Measurements from ENCODE around the gene VAMP8. TPM values are rescaled to one million over a fixed set of nuclear protein-coding genes. Genes with fewer than 3 reads are reported as not detected.
A peak's percentile ranks its signal among the peaks of the same experiment; 100 is the strongest.

Gene VAMP8
- total and polyA plus RNA-seq, 2 of the 8 experiments (the other 6 are each of a cell fraction or from before 2014, with no cell fraction given) = 34.4 to 69.7 TPM

GRCh38 chr2:85541753-85542457, 35.5 kb upstream of the VAMP8 start:
- Histone ChIP-seq H2BK5ac (ENCODE audit: low read depth, low read length) (no peak overlapping the region), H2BK12ac (ENCODE audit: low read depth, low read length) (no peak overlapping the region), H3K27ac (ENCODE audit: low read depth, low read length) (no peak overlapping the region), H3K23me2 (ENCODE audit: low read depth, low read length) (no peaks in the 10 kb centered on the region; the same call in 1 of the 2 replicates), H4K5ac (ENCODE audit: insufficient read length, low read depth, low read length) (no peak overlapping the region), H2BK15ac (ENCODE audit: low read length) (no peak overlapping the region), H3K79me2 (ENCODE audit: control insufficient read depth in 1 of 2, insufficient read depth in 2 of 2, low read length in 2 of 2) (peaks cover 26 to 43% of the 10 kb centered on the region in 2 experiments), H3K56ac (replicated peaks; ENCODE audit: insufficient read length, low read depth, low read length) (no peak overlapping the region), H3K4me1 (replicated peaks in 1 of 4; ENCODE audit: control insufficient read depth in 3 of 4, insufficient read depth in 4 of 4, low read length in 3 of 4) (peaks cover 2 to 8% (median 5%) of the 10 kb centered on the region in 4 experiments; a peak in 4 of 7 replicates), H2BK120ac (replicated peaks; ENCODE audit: low read depth, low read length) (no peak overlapping the region), H4K91ac (replicated peaks; ENCODE audit: insufficient read length, low read length) (no peak overlapping the region), H3K4me3 (ENCODE audit: extremely low read depth in 1 of 4, insufficient read depth in 2 of 4, low read depth in 3 of 4, low read length in 4 of 4) (peak overlapping the region in 3 of 4 experiments; percentile 5 to 100 (median 99); a peak in 4 of 8 replicates), H3K79me1 (ENCODE audit: low read depth, low read length) (no peaks in the 10 kb centered on the region), H4K8ac (ENCODE audit: extremely low read depth, insufficient read depth, low read length) (no peak overlapping the region; the same call in 1 of the 2 replicates), H3K23ac (ENCODE audit: insufficient read length) (no peak overlapping the region), H3K18ac (ENCODE audit: extremely low read depth, low read length) (no peak overlapping the region), H2BK20ac (ENCODE audit: low read length) (no peak overlapping the region), H3K4me2 (ENCODE audit: insufficient read depth in 1 of 2, low read depth in 2 of 2, low read length in 2 of 2) (peak overlapping the region; percentile 77 to 85; a peak in 3 of 4 replicates), H4K20me1 (replicated peaks in 1 of 2; ENCODE audit: control insufficient read depth in 1 of 2, insufficient read depth in 2 of 2, low read length in 2 of 2) (peaks cover 26 to 31% of the 10 kb centered on the region in 2 experiments), H3K9me3 (ENCODE audit: insufficient read depth in 2 of 2, low read depth in 1 of 2, low read length in 1 of 2) (no peaks in the 10 kb centered on the region), H3K27me3 (replicated peaks in 1 of 4; ENCODE audit: control insufficient read depth in 3 of 4, extremely low read depth in 1 of 4, insufficient read depth in 3 of 4, low read length in 3 of 4) (no peaks in the 10 kb centered on the region), H3K9ac (replicated peaks in 1 of 4; ENCODE audit: extremely low read depth in 1 of 4, low read depth in 3 of 4, low read length in 3 of 4) (no peak overlapping the region), H2AK5ac (ENCODE audit: low read depth, low read length) (no peak overlapping the region), H3K36me3 (ENCODE audit: control insufficient read depth in 2 of 4, insufficient read depth in 4 of 4, low read length in 3 of 4) (peaks cover 33 to 64% (median 44%) of the 10 kb centered on the region in 4 experiments), H2AFZ (ENCODE audit: low read length) (no peak overlapping the region), H3K14ac (ENCODE audit: insufficient read length) (no peak overlapping the region), H3K4ac (replicated peaks; ENCODE audit: insufficient read length, low read depth, low read length) (no peak overlapping the region)
- FAIRE-seq = no peak
- TF ChIP-seq SP2 (IDR thresholded peaks at IDR 0.05; ENCODE audit: low read length) = no peak
- TF ChIP-seq POLR2A (IDR thresholded peaks at IDR 0.05; ENCODE audit: control extremely low read depth in 1 of 2, low read depth in 2 of 2, low read length in 2 of 2) = peak in 1 of 2 experiments; percentile 3; a peak in 2 of 3 replicates
- peak; percentile 67; the same call in 1 of the 2 replicates for TF ChIP-seq POLR2AphosphoS5 (IDR thresholded peaks at IDR 0.05; ENCODE audit: low read depth, low read length)
- TF ChIP-seq KDM5A (IDR thresholded peaks at IDR 0.05; ENCODE audit: low read length) = no peak
- TF ChIP-seq TCF12 (IDR thresholded peaks at IDR 0.05; ENCODE audit: low read depth, low read length) = no peak
- 91% methylated on average over 5 of the region's 5 CpGs; no CpG with 5 or more reads in 1 of the 2 experiments for WGBS, 2 experiments (ENCODE audit: extremely low coverage in 1 of 2, insufficient coverage in 1 of 2, insufficient read length in 1 of 2, insufficient replicate concordance in 2 of 2, low coverage in 1 of 2, low lambda C conversion rate in 2 of 2, missing lambda C conversion rate in 1 of 2)
- DNase-seq (ENCODE audit: low read depth in 1 of 2, low spot score in 2 of 2) = no peak
- ChIA-PET POLR2A (ENCODE audit: partially characterized antibody) (interaction anchor here (0.6 to 38.6 kb wide), 20 partner anchors 10 to 227 kb away, joined by 3 to 1889 read pairs (median 6); partner anchors contain the start of genes C2orf68, CAPG, GGCX and RNF181), CTCF (ENCODE audit: partially characterized antibody) (interaction anchor here (6.8 to 7.3 kb wide), 3 partner anchors 10 to 122 kb away, joined by 49 to 84 read pairs (median 67); partner anchors contain the start of gene SH2D6)

Measured in H1 (cell line).